Hepatocyte (in vitro differentiated cells): Measurements from ENCODE around the gene CFAP90. TPM values are rescaled to one million over a fixed set of nuclear protein-coding genes. Genes with fewer than 3 reads are reported as not detected.

Experiments
- DNase-seq: peaks from one replicate; pipeline ENCODE4 v3.0.0-alpha.2; 2016; ENCODE audit warnings: low spot score
- H2AFZ ChIP-seq: fragments of 200-600 bp; sonication (generic); 2 replicates; pipeline ENCODE4 v1.6.0; 2016; ENCODE audit warnings: antibody characterized with exemption, mild to moderate bottlenecking
- H3K27ac ChIP-seq: fragments of 200-600 bp; sonication (generic); 2 replicates; pipeline ENCODE4 v1.5.1; 2016; ENCODE audit warnings: mild to moderate bottlenecking
- H3K27me3 ChIP-seq: fragments of 200-600 bp; sonication (generic); 2 replicates; pipeline ENCODE4 v1.6.1; 2016
- H3K36me3 ChIP-seq: fragments of 200-600 bp; sonication (generic); replicated peaks from 2 replicates; pipeline ENCODE4 v1.5.1; 2016; ENCODE audit warnings: low read depth; ENCODE audit not compliant: insufficient read depth
- H3K4me1 ChIP-seq: fragments of 200-600 bp; sonication (generic); 2 replicates; pipeline ENCODE4 v1.5.1; 2016; ENCODE audit warnings: mild to moderate bottlenecking, moderate library complexity; ENCODE audit not compliant: insufficient read depth
- H3K4me2 ChIP-seq: fragments of 200-600 bp; sonication (generic); 2 replicates; pipeline ENCODE4 v1.6.0; 2016
- H3K4me3 ChIP-seq: fragments of 200-600 bp; sonication (generic); 2 replicates; pipeline ENCODE4 v1.5.1; 2016; ENCODE audit warnings: mild to moderate bottlenecking
- H3K79me2 ChIP-seq: fragments of 200-600 bp; sonication (generic); 2 replicates; pipeline ENCODE4 v1.6.0; 2017; ENCODE audit warnings: mild to moderate bottlenecking
- H3K9me2 ChIP-seq: fragments of 200-600 bp; sonication (generic); replicated peaks from 2 replicates; pipeline ENCODE4 v1.6.0; 2017; ENCODE audit warnings: mild to moderate bottlenecking; ENCODE audit not compliant: insufficient read depth
- H3K9me3 ChIP-seq: fragments of 200-600 bp; sonication (generic); 2 replicates; pipeline ENCODE4 v1.5.1; 2016; ENCODE audit warnings: low read depth, mild to moderate bottlenecking
- H4K20me1 ChIP-seq: fragments of 200-600 bp; sonication (generic); 2 replicates; pipeline ENCODE4 v1.6.0; 2016; ENCODE audit warnings: mild to moderate bottlenecking; ENCODE audit not compliant: insufficient read depth, poor library complexity, severe bottlenecking
- EZH2 ChIP-seq: fragments of 200-600 bp; sonication (generic); IDR thresholded peaks from 2 replicates; pipeline ENCODE4 v1.6.1; 2016; ENCODE audit warnings: antibody characterized with exemption, mild to moderate bottlenecking, borderline replicate concordance
- EZH2phosphoT487 ChIP-seq: fragments of 200-600 bp; sonication (generic); IDR thresholded peaks from one replicate; pipeline ENCODE4 v1.6.1; 2018; ENCODE audit warnings: antibody characterized with exemption, mild to moderate bottlenecking, low read depth, moderate library complexity; ENCODE audit not compliant: unreplicated experiment, severe bottlenecking
- WGBS: methylation state at CpG from one replicate; pipeline ENCODE4 v1.1.6; 2016; ENCODE audit warnings: low lambda C conversion rate; ENCODE audit errors: missing lambda C conversion rate; 5-methylcytosine and 5-hydroxymethylcytosine counted together
- polyA plus RNA-seq: library from polyadenylated mRNA; unstranded; fragments of >200 nt; fragmentation: Nextera tagmentation; extraction: Ambion mirVana; gene quantifications from 2 replicates; pipeline ENCODE4 v1.2.1, GENCODE V29; 2016
- total RNA-seq: library from RNA; depleted of rRNA; stranded (reverse); fragments of >200 nt; gene quantifications from 2 replicates; pipeline ENCODE4 v1.2.3, GENCODE V29; 2014
- TF ChIP-seq, protein P1 (sequence below): fragments of 200-600 bp; sonication (generic); IDR thresholded peaks from 2 replicates; pipeline ENCODE4 v1.5.1; 2016; ENCODE audit warnings: antibody characterized with exemption, mild to moderate bottlenecking; ENCODE audit not compliant: poor library complexity

Gene CFAP90
- total and polyA plus RNA-seq, 2 experiments from 2014 or later, result 0.30 to 1.0 TPM

DNA sequence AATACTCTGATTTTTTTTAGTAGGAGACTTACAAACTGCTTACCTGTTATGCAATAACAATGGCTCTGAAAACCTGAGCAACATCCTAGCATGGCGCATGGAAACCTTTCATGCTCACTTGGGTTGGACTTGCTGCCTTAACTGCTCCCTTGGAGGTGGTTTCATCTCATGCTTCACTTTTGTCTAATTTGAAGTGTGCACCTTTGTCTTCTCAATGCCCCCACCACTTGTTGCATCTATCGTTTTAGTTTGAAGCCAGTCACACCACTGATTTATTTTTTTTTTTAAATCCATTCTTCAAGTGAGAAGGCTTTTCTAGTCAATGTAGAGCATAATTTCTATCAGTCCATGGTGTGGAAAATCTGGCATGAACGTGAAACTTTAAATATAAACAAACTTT lies 63.2 kb downstream of the CFAP90 start:
- Histone ChIP-seq H3K4me3 (no peak overlapping the region), H2AFZ (no peak overlapping the region), H3K36me3 (no peaks in the 10 kb centered on the region), H3K27ac (no peak overlapping the region), H3K4me1 (no peaks in the 10 kb centered on the region), H3K9me2 (no peaks in the 10 kb centered on the region), H3K27me3 (no peaks in the 10 kb centered on the region), H3K79me2 (no peaks in the 10 kb centered on the region), H3K9me3 (no peaks in the 10 kb centered on the region), H4K20me1 (no peaks in the 10 kb centered on the region), H3K4me2 (no peak overlapping the region)
- DNase-seq, result no peak
- 92% methylated on average over 3 of the region's 3 CpGs for WGBS
- TF ChIP-seq EZH2phosphoT487 (no peak), EZH2 (no peak)
- TF ChIP-seq, protein P1, sequence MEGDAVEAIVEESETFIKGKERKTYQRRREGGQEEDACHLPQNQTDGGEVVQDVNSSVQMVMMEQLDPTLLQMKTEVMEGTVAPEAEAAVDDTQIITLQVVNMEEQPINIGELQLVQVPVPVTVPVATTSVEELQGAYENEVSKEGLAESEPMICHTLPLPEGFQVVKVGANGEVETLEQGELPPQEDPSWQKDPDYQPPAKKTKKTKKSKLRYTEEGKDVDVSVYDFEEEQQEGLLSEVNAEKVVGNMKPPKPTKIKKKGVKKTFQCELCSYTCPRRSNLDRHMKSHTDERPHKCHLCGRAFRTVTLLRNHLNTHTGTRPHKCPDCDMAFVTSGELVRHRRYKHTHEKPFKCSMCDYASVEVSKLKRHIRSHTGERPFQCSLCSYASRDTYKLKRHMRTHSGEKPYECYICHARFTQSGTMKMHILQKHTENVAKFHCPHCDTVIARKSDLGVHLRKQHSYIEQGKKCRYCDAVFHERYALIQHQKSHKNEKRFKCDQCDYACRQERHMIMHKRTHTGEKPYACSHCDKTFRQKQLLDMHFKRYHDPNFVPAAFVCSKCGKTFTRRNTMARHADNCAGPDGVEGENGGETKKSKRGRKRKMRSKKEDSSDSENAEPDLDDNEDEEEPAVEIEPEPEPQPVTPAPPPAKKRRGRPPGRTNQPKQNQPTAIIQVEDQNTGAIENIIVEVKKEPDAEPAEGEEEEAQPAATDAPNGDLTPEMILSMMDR, result no peak

DNA sequence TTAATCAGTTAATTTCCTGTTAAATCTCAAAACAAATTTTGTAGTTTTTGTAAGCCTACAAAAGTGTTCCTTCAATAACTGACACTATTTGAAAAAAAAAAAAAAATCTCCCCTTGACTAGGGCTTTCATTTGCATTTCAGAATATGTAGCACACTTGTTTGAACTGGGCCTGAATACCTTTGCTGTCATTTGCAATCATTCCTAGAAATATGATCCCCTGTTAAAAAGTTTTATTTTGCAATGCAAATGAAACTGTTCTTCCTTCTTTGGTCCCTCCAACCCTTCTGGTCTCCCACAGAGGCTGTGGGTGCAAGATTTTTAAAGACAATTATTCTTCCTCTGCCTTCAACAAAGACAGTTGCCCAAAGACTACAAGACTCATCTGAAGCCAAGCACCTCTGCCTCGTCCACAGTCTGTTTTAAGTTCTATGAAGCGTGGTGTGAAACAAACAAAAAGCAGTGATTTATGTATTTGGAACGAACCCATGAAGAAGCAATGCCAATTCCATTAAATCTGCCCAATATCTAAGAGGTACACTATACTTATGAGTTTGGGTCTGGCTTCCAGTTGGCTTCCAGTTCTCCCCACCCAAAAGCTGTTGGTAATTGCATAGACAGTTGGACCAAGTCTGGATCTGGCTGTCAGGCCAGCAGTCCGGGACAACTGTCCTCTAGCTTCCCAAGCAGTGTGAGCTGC lies 66.1 kb downstream of the CFAP90 start:
- Histone ChIP-seq H3K27me3 (no peaks in the 10 kb centered on the region), H3K27ac (no peak overlapping the region), H3K79me2 (no peaks in the 10 kb centered on the region), H3K4me3 (no peak overlapping the region), H3K4me1 (no peaks in the 10 kb centered on the region), H4K20me1 (no peaks in the 10 kb centered on the region), H3K36me3 (no peaks in the 10 kb centered on the region), H3K4me2 (no peak overlapping the region), H3K9me3 (no peaks in the 10 kb centered on the region), H2AFZ (no peak overlapping the region), H3K9me2 (no peaks in the 10 kb centered on the region)
- DNase-seq, result no peak
- no peak for TF ChIP-seq EZH2phosphoT487
- TF ChIP-seq, protein P1, result no peak
- TF ChIP-seq EZH2, result no peak
- 81% methylated on average over 4 of the region's 4 CpGs for WGBS

DNA sequence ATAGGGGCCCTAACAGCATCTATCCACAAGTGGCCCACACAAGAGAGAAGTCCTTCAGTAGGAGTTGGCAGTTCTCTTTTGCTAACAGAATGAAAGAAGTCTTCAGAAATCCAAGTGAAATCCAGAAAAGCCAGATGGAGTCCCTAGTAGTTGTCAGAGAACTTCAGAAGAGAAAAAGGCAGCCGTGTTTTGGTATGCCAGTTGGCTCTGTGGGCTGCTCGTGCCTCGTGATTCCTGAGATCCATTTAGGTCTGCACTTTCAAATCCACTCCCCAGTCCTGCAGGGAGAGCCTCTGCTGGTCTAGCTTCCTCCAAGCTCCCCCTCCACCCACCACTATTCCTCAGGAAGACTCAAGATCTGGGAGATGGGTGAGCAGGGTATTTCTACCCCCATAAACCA lies 69.0 kb downstream of the CFAP90 start:
- Histone ChIP-seq H3K9me3 (no peaks in the 10 kb centered on the region), H2AFZ (no peak overlapping the region), H3K4me2 (no peak overlapping the region), H3K9me2 (no peaks in the 10 kb centered on the region), H3K36me3 (no peaks in the 10 kb centered on the region), H3K4me3 (no peak overlapping the region), H4K20me1 (no peaks in the 10 kb centered on the region), H3K27me3 (no peaks in the 10 kb centered on the region), H3K4me1 (no peaks in the 10 kb centered on the region), H3K27ac (no peak overlapping the region), H3K79me2 (no peaks in the 10 kb centered on the region)
- DNase-seq, result no peak
- TF ChIP-seq EZH2 (no peak), EZH2phosphoT487 (no peak)
- TF ChIP-seq, protein P1, result no peak
- 44% methylated on average over 3 of the region's 3 CpGs for WGBS

Other genes with a start within 250 kb of the CFAP90 start
- gene FASTKD3, start 17.9 kb upstream of the CFAP90 start, total RNA-seq, result 15.2 and 22.4 TPM in 2 replicates
- gene FASTKD3, start 17.9 kb upstream of the CFAP90 start, polyA plus RNA-seq, result 8.0 and 14.7 TPM in 2 replicates
- 28.0 and 29.9 TPM in 2 replicates for gene MTRR, start 18.0 kb upstream of the CFAP90 start, total RNA-seq
- 18.0 and 24.8 TPM in 2 replicates for gene MTRR, start 18.0 kb upstream of the CFAP90 start, polyA plus RNA-seq